Astrocyte (in vitro differentiated cells and primary cell): ENCODE measurements around the gene FHAD1.

ENCODE experiments used
- EZH2 ChIP-seq: IDR thresholded peaks from 2 replicates; pipeline ENCODE4 v1.6.1; 2012; ENCODE audit warnings: mild to moderate bottlenecking, low read length, inconsistent platforms; ENCODE audit not compliant: insufficient read depth
- TF ChIP-seq, protein P1 (sequence below): IDR thresholded peaks from 2 replicates; pipeline ENCODE4 v1.5.1; 2011; ENCODE audit warnings: low read depth, mild to moderate bottlenecking, inconsistent platforms, low read length, moderate library complexity; ENCODE audit not compliant: insufficient read depth

DNA sequence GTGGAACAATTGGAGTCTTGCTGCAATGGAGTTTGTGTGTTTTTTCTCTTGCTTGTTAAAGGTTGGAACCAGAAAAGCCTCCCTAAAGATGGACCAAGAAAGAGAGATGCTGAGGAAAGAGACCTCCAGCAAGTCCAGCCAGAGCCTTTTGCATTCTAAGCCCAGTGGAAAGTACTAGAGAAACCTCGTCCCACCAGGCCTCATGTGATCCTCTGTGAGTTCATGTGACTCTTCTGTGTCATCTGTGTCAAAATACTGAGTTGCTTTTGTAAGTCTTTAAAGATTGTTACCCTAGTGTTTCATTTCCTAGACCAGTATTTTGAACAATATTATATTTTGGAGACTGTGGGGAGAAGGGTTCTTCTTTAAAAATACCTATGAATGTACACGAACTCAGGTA, 150.2 kb downstream of the FHAD1 start:
- TF ChIP-seq, protein P1, sequence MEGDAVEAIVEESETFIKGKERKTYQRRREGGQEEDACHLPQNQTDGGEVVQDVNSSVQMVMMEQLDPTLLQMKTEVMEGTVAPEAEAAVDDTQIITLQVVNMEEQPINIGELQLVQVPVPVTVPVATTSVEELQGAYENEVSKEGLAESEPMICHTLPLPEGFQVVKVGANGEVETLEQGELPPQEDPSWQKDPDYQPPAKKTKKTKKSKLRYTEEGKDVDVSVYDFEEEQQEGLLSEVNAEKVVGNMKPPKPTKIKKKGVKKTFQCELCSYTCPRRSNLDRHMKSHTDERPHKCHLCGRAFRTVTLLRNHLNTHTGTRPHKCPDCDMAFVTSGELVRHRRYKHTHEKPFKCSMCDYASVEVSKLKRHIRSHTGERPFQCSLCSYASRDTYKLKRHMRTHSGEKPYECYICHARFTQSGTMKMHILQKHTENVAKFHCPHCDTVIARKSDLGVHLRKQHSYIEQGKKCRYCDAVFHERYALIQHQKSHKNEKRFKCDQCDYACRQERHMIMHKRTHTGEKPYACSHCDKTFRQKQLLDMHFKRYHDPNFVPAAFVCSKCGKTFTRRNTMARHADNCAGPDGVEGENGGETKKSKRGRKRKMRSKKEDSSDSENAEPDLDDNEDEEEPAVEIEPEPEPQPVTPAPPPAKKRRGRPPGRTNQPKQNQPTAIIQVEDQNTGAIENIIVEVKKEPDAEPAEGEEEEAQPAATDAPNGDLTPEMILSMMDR: no peak
- no peak for TF ChIP-seq EZH2
